ENCODE measurements around the gene ZEB1. TPM values are rescaled to one million over a fixed set of nuclear protein-coding genes. Genes with fewer than 3 reads are reported as not detected.

The ZEB1 gene
- total RNA-seq, 2 donors from 2014 or later = 15.0 to 28.2 TPM

- intact Hi-C loops (cut with DNase I) = no loop called here
- H3K36me3 ChIP-seq = no peaks in the 10 kb centered on the region
- DNase-seq (ENCODE audit: low spot score) = no peak
- H3K27me3 ChIP-seq (replicated peaks; ENCODE audit: insufficient read depth) = no peaks in the 10 kb centered on the region
- WGBS = 94% methylated on average over 3 of the region's 3 CpGs
- H3K4me3 ChIP-seq = no peak overlapping the region
- H3K27ac ChIP-seq = no peak overlapping the region
- no peak for TF ChIP-seq POLR2A (IDR thresholded peaks at IDR 0.05)
- TF ChIP-seq, protein P1, sequence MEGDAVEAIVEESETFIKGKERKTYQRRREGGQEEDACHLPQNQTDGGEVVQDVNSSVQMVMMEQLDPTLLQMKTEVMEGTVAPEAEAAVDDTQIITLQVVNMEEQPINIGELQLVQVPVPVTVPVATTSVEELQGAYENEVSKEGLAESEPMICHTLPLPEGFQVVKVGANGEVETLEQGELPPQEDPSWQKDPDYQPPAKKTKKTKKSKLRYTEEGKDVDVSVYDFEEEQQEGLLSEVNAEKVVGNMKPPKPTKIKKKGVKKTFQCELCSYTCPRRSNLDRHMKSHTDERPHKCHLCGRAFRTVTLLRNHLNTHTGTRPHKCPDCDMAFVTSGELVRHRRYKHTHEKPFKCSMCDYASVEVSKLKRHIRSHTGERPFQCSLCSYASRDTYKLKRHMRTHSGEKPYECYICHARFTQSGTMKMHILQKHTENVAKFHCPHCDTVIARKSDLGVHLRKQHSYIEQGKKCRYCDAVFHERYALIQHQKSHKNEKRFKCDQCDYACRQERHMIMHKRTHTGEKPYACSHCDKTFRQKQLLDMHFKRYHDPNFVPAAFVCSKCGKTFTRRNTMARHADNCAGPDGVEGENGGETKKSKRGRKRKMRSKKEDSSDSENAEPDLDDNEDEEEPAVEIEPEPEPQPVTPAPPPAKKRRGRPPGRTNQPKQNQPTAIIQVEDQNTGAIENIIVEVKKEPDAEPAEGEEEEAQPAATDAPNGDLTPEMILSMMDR (IDR thresholded peaks at IDR 0.05) = no peak
- TF ChIP-seq POLR2AphosphoS5 (IDR thresholded peaks at IDR 0.05) = no peak
- H3K9me3 ChIP-seq = no peaks in the 10 kb centered on the region
- H3K4me1 ChIP-seq (replicated peaks) = no peaks in the 10 kb centered on the region
Measured at GRCh38 chr10:31278279-31278941, 40.6 kb upstream of the ZEB1 start.

DNA sequence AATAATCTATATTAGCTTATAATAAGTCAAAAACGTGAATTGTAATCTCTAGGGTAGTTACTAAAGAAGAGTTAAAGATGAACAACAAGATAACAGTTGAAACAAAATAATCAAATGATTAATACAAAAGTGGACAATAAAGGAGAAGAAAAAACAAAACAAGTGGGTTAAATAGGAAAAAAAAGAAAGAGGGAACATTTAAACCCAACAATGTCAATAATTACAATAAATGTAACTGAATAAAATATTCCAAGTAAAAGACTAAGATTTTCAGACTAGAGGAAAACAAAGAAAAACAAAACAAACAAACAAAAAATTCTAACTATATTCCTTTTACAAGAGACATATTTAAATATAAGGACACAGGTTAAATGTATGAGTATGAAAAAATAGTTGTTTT, 38.0 kb upstream of the ZEB1 start:
- WGBS = 62% methylated on average over 1 of the region's 1 CpG

GRCh38 chr10:31288001-31288400, 31.0 kb upstream of the ZEB1 start:
- intact Hi-C loops (cut with DNase I) = no loop called here
- DNase-seq (ENCODE audit: low spot score) = no peak

More for the DNA sequence above, 38.0 kb upstream of the ZEB1 start:
- no peaks in the 10 kb centered on the region for H3K27me3 ChIP-seq (replicated peaks; ENCODE audit: insufficient read depth)
- DNase-seq (ENCODE audit: low spot score) = no peak
- no peaks in the 10 kb centered on the region for H3K36me3 ChIP-seq
- H3K4me1 ChIP-seq (replicated peaks) = no peaks in the 10 kb centered on the region
- no peak for TF ChIP-seq POLR2AphosphoS5 (IDR thresholded peaks at IDR 0.05)
- no peak for TF ChIP-seq POLR2A (IDR thresholded peaks at IDR 0.05)
- TF ChIP-seq, protein P1 (IDR thresholded peaks at IDR 0.05) = no peak
- no peak overlapping the region for H3K27ac ChIP-seq
- no peaks in the 10 kb centered on the region for H3K9me3 ChIP-seq
- no peak overlapping the region for H3K4me3 ChIP-seq
- intact Hi-C loops (cut with DNase I) = no loop called here

DNA sequence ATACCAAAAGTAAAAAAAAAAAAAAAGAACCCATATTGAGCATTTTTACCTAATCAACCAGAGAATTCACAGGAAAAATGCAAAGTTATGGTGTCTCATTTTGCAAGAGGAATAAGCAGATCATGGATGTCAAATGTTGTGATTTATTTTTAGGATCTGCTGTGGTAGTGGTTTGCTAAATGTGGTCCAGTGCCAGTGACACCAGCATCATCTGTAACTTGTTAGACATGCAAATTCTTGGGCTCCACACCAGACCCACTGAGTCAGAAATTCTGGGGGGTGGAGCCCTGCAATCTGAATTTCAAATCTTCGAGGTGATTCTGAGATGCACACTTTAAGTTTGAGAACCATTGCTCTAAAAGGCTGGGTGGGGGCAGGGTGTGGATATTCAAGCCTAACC, 30.1 kb upstream of the ZEB1 start:
- no peaks in the 10 kb centered on the region for H3K36me3 ChIP-seq
- no peaks in the 10 kb centered on the region for H3K9me3 ChIP-seq
- H3K27me3 ChIP-seq (replicated peaks; ENCODE audit: insufficient read depth) = no peaks in the 10 kb centered on the region
- no peak overlapping the region for H3K27ac ChIP-seq
- intact Hi-C loops (cut with DNase I) = no loop called here
- no peak for DNase-seq (ENCODE audit: low spot score)
- 88% methylated on average over 1 of the region's 1 CpG for WGBS
- H3K4me3 ChIP-seq = no peak overlapping the region
- no peaks in the 10 kb centered on the region for H3K4me1 ChIP-seq (replicated peaks)
- no peak for TF ChIP-seq POLR2A (IDR thresholded peaks at IDR 0.05)
- TF ChIP-seq, protein P1 (IDR thresholded peaks at IDR 0.05) = no peak
- TF ChIP-seq POLR2AphosphoS5 (IDR thresholded peaks at IDR 0.05) = no peak

More at GRCh38 chr10:31288001-31288400, 31.0 kb upstream of the ZEB1 start:
- Histone ChIP-seq H3K27ac (no peak overlapping the region), H3K4me1 (replicated peaks) (no peaks in the 10 kb centered on the region), H3K27me3 (replicated peaks; ENCODE audit: insufficient read depth) (no peaks in the 10 kb centered on the region), H3K4me3 (no peak overlapping the region), H3K9me3 (no peaks in the 10 kb centered on the region), H3K36me3 (no peaks in the 10 kb centered on the region)
- TF ChIP-seq, protein P1 (IDR thresholded peaks at IDR 0.05) = no peak
- TF ChIP-seq POLR2A (IDR thresholded peaks at IDR 0.05) (no peak), POLR2AphosphoS5 (IDR thresholded peaks at IDR 0.05) (no peak)

GRCh38 chr10:31290386-31290785, 28.6 kb upstream of the ZEB1 start:
- intact Hi-C loops (cut with DNase I) = no loop called here
- H3K27me3 ChIP-seq (replicated peaks; ENCODE audit: insufficient read depth) = no peaks in the 10 kb centered on the region
- H3K27ac ChIP-seq = no peak overlapping the region
- H3K4me1 ChIP-seq (replicated peaks) = no peaks in the 10 kb centered on the region
- DNase-seq (ENCODE audit: low spot score) = no peak
- no peaks in the 10 kb centered on the region for H3K36me3 ChIP-seq
- no peak for TF ChIP-seq POLR2A (IDR thresholded peaks at IDR 0.05)
- no peak for TF ChIP-seq POLR2AphosphoS5 (IDR thresholded peaks at IDR 0.05)
- TF ChIP-seq, protein P1 (IDR thresholded peaks at IDR 0.05) = no peak
- no peak overlapping the region for H3K4me3 ChIP-seq
- no peaks in the 10 kb centered on the region for H3K9me3 ChIP-seq
- WGBS = 72% methylated on average over 3 of the region's 3 CpGs

Measured in prostate gland (tissue), 2 donors.